HepG2 (cell line): Measurements from ENCODE around the gene LY6G5B. TPM values are rescaled to one million over a fixed set of nuclear protein-coding genes. Genes with fewer than 3 reads are reported as not detected.
A peak's percentile ranks its signal among the peaks of the same experiment; 100 is the strongest.

Experiments
- ATAC-seq: fragments of 200-7000 bp; cut with Tn5 transposase; 3 replicates; pipeline ENCODE4 v1.9.1; 2020; ENCODE audit warnings: mild to moderate bottlenecking, moderate library complexity
- BruUV-seq: library from RNA; stranded (reverse); fragments of 400-500 nt; replicated peaks from 2 replicates; lab custom pipeline; 2021; lab: Mats Ljungman, UMichigan
- CTCF ChIA-PET: fragments of 300-600 bp; formaldehyde crosslinking; extraction: SDS; loops from one replicate; lab custom pipeline; 2021; ENCODE audit warnings: low total read pairs, inconsistent platforms, low intra/inter-chr PET ratio; lab: Yijun Ruan, JAX
- POLR2A ChIA-PET: fragments of 350-600 bp; sonication (Branson Sonifier 250); formaldehyde crosslinking; loops from one replicate; lab custom pipeline; 2020; ENCODE audit warnings: antibody characterized with exemption, inconsistent platforms; lab: Yijun Ruan, JAX
- DNase-seq: peaks from one replicate; pipeline ENCODE4 v3.0.0-alpha.2; 2015; ENCODE audit warnings: low spot score
- FAIRE-seq: peaks from 3 replicates; lab custom pipeline; 2011; peaks lifted over from hg19 to GRCh38; lab: Jason Lieb, UNC
- H2AFZ ChIP-seq: one replicate; pipeline ENCODE4 v1.6.1; 2011; ENCODE audit warnings: low read length, inconsistent platforms
- H3K27ac ChIP-seq: fragments of 300-600 bp; 3 replicates; pipeline ENCODE4 v1.8.0; 2011; ENCODE audit warnings: mixed run types, mild to moderate bottlenecking, mixed read lengths, low read length, inconsistent platforms; ENCODE audit not compliant: insufficient read depth; ENCODE audit errors: extremely low read length
- H3K27me3 ChIP-seq, 2 experiments: fragments of 200-600 bp in 1 of 2; 2 replicates in 1 of 2; 3 replicates in 1 of 2; pipeline versions ENCODE4 v1.6.0 to v1.8.0; 2011; ENCODE audit warnings: low read length in 2 of 2, mild to moderate bottlenecking in 2 of 2, moderate library complexity in 2 of 2, inconsistent platforms in 1 of 2; ENCODE audit not compliant: insufficient read depth in 2 of 2, control insufficient read depth in 1 of 2
- H3K36me3 ChIP-seq, 2 experiments: fragments of 200-600 bp in 1 of 2; replicated peaks in 1 of 2; 2 replicates in 1 of 2; 3 replicates in 1 of 2; pipeline versions ENCODE4 v1.5.1 to v1.8.0; 2011; ENCODE audit warnings: low read length in 2 of 2, inconsistent platforms in 1 of 2; ENCODE audit not compliant: insufficient read depth in 2 of 2, control insufficient read depth in 1 of 2
- H3K4me1 ChIP-seq: 2 replicates; pipeline ENCODE4 v1.5.1; 2012; ENCODE audit warnings: low read length, inconsistent platforms; ENCODE audit not compliant: insufficient read depth
- H3K4me2 ChIP-seq: 2 replicates; pipeline ENCODE4 v1.6.0; 2011; ENCODE audit warnings: low read depth, low read length, inconsistent platforms
- H3K4me3 ChIP-seq, 3 experiments: fragments of 200-600 bp in 1 of 3; sonication (generic), shearing (Covaris generic) in 1 of 3; replicated peaks in 1 of 3; 2 replicates each; pipeline ENCODE4 v1.5.1; 2011 to 2016; ENCODE audit warnings: low read length in 3 of 3, inconsistent platforms in 2 of 3, low read depth in 2 of 3, mild to moderate bottlenecking in 2 of 3, control low read depth in 1 of 3, mixed read lengths in 1 of 3; ENCODE audit not compliant: insufficient read depth in 1 of 3
- H3K79me2 ChIP-seq: one replicate; pipeline ENCODE4 v1.6.1; 2011; ENCODE audit warnings: low read length, inconsistent platforms; ENCODE audit not compliant: insufficient read depth
- H3K9ac ChIP-seq: 2 replicates; pipeline ENCODE4 v1.6.0; 2011; ENCODE audit warnings: mild to moderate bottlenecking, low read depth, low read length, inconsistent platforms; ENCODE audit not compliant: insufficient read depth
- H3K9me3 ChIP-seq: 2 replicates; pipeline ENCODE4 v1.5.1; 2012; ENCODE audit warnings: mild to moderate bottlenecking, low read length
- H4K20me1 ChIP-seq: 2 replicates; pipeline ENCODE4 v1.6.0; 2011; ENCODE audit warnings: inconsistent platforms, mild to moderate bottlenecking, low read length, moderate library complexity; ENCODE audit not compliant: insufficient read depth
- CREB1 ChIP-seq, 2 experiments: fragments of 450-650 bp in 1 of 2; IDR thresholded peaks; 2 replicates each; pipeline ENCODE4 v1.6.1; 2016 to 2017; ENCODE audit warnings: control low read depth in 1 of 2, mild to moderate bottlenecking in 1 of 2, missing compliant biosample characterization in 1 of 2, missing genetic modification characterization in 1 of 2
- MYNN ChIP-seq: sonication (generic); formaldehyde crosslinking; IDR thresholded peaks from 2 replicates; pipeline ENCODE4 v1.4.0; 2020; ENCODE audit warnings: mild to moderate bottlenecking, low read depth, missing genetic modification reagents
- NCOA1 ChIP-seq: sonication (generic); formaldehyde crosslinking; IDR thresholded peaks from 2 replicates; pipeline ENCODE4 v1.9.0; 2021; ENCODE audit warnings: missing genetic modification reagents
- POLR2AphosphoS5 ChIP-seq: IDR thresholded peaks from 2 replicates; pipeline ENCODE4 v1.6.1; 2012; ENCODE audit warnings: low read depth, low read length
- PRMT3 ChIP-seq: sonication (generic); formaldehyde crosslinking; IDR thresholded peaks from 2 replicates; pipeline ENCODE4 v1.8.1; 2022; ENCODE audit warnings: low read depth, mild to moderate bottlenecking, moderate library complexity, missing genetic modification reagents, borderline replicate concordance
- PTBP1 ChIP-seq: fragments of 200-400 bp; formaldehyde crosslinking; IDR thresholded peaks from 2 replicates; pipeline ENCODE4 v1.6.1; 2018; ENCODE audit warnings: low read length, low read depth; ENCODE audit not compliant: poor library complexity, severe bottlenecking
- RBFOX2 ChIP-seq: fragments of 200-400 bp; formaldehyde crosslinking; IDR thresholded peaks from 2 replicates; pipeline ENCODE4 v1.6.1; 2017; ENCODE audit warnings: low read depth, mild to moderate bottlenecking, low read length
- SAP130 ChIP-seq: IDR thresholded peaks from 2 replicates; pipeline ENCODE4 v1.6.1; 2016; ENCODE audit warnings: low read depth
- SOX13 ChIP-seq, 3 experiments: fragments of 450-650 bp in 1 of 3; sonication (generic) in 1 of 3; formaldehyde crosslinking in 1 of 3; IDR thresholded peaks in 2 of 3; conservative IDR thresholded peaks in 1 of 3; 2 replicates each; pipeline versions ENCODE4 v1.5.0 to v1.6.1; 2016 to 2020; ENCODE audit warnings: antibody characterized with exemption in 1 of 3, mild to moderate bottlenecking in 1 of 3, missing compliant biosample characterization in 1 of 3, missing genetic modification reagents in 1 of 3, moderate library complexity in 1 of 3
- ZBTB21 ChIP-seq: sonication (generic); formaldehyde crosslinking; IDR thresholded peaks from 2 replicates; pipeline ENCODE4 v1.4.0; 2020; ENCODE audit warnings: missing genetic modification reagents
- ZFP36 ChIP-seq: fragments of 150-350 bp; IDR thresholded peaks from 2 replicates; pipeline ENCODE4 v1.6.1; 2018; ENCODE audit warnings: borderline replicate concordance, low read length, low read depth; ENCODE audit not compliant: partially characterized antibody
- ZNF333 ChIP-seq: sonication (generic); formaldehyde crosslinking; IDR thresholded peaks from 2 replicates; pipeline ENCODE4 v1.4.0; 2020; ENCODE audit warnings: mild to moderate bottlenecking, missing genetic modification reagents, borderline replicate concordance
- ZNF431 ChIP-seq: sonication (generic); formaldehyde crosslinking; IDR thresholded peaks from 2 replicates; pipeline ENCODE4 v1.9.0; 2022; ENCODE audit warnings: missing genetic modification reagents, low read depth, mild to moderate bottlenecking, borderline replicate concordance
- ZNF652 ChIP-seq: IDR thresholded peaks from 2 replicates; pipeline ENCODE4 v1.6.1; 2016; ENCODE audit warnings: low read depth, borderline replicate concordance
- ZSCAN20 ChIP-seq: sonication (generic); formaldehyde crosslinking; IDR thresholded peaks from 2 replicates; pipeline ENCODE4 v1.4.0; 2020; ENCODE audit warnings: missing genetic modification reagents, mild to moderate bottlenecking, borderline replicate concordance
- WGBS: methylation state at CpG from one replicate; pipeline ENCODE4 v1.1.6; 2017; ENCODE audit warnings: low lambda C conversion rate; 5-methylcytosine and 5-hydroxymethylcytosine counted together
- in situ Hi-C: cut with HindIII; loops from 2 replicates; pipeline ENCODE4 v1.10.0; 2017; ENCODE audit warnings: low pct_unique_long_range_greater_than_20kb; ENCODE audit not compliant: extremely low pct_ligation_motif_present
- intact Hi-C: fragments of 100-400 bp; cut with micrococcal nuclease; formaldehyde crosslinking; loops from one replicate; pipeline ENCODE4 v1.10.0; 2022; ENCODE audit not compliant: unreplicated experiment
- polyA plus RNA-seq, 8 experiments: library from polyadenylated mRNA; depleted of rRNA in 3 of 8; stranded (reverse) in 7 of 8; unstranded in 1 of 8; fragments of >200 nt; fragmentation: Illumina TruSeq in 4 of 8; extraction: Trizol in 4 of 8; gene quantifications; 2 replicates each; pipeline versions ENCODE4 v1.2.1 to v1.2.3, GENCODE V29; 2011 to 2016; ENCODE audit warnings: low read depth in 4 of 8, missing spikeins in 1 of 8, mixed read lengths in 1 of 8; ENCODE audit not compliant: insufficient read depth in 1 of 8
- total RNA-seq, 5 experiments: library from RNA; depleted of rRNA; stranded (reverse); fragments of >200 nt; fragmentation: Illumina TruSeq; extraction: Trizol; gene quantifications; 2 replicates each; pipeline ENCODE4 v1.2.3, GENCODE V29; 2016; ENCODE audit warnings: low read depth in 1 of 5
- TF ChIP-seq, protein P1 (sequence below): sonication (generic); formaldehyde crosslinking; IDR thresholded peaks from 2 replicates; pipeline ENCODE4 v1.5.1; 2020; ENCODE audit warnings: mild to moderate bottlenecking, moderate library complexity, missing genetic modification reagents
- TF ChIP-seq, protein P2 (sequence below): sonication (generic); formaldehyde crosslinking; conservative IDR thresholded peaks from 2 replicates; pipeline ENCODE4 v1.4.0; 2020; ENCODE audit warnings: mild to moderate bottlenecking, missing genetic modification reagents, moderate library complexity

Gene LY6G5B
- total and polyA plus RNA-seq, 2 of the 13 experiments (the other 11 are each of a cell fraction or from before 2014, with no cell fraction given), result 7.8 to 15.7 TPM

DNA sequence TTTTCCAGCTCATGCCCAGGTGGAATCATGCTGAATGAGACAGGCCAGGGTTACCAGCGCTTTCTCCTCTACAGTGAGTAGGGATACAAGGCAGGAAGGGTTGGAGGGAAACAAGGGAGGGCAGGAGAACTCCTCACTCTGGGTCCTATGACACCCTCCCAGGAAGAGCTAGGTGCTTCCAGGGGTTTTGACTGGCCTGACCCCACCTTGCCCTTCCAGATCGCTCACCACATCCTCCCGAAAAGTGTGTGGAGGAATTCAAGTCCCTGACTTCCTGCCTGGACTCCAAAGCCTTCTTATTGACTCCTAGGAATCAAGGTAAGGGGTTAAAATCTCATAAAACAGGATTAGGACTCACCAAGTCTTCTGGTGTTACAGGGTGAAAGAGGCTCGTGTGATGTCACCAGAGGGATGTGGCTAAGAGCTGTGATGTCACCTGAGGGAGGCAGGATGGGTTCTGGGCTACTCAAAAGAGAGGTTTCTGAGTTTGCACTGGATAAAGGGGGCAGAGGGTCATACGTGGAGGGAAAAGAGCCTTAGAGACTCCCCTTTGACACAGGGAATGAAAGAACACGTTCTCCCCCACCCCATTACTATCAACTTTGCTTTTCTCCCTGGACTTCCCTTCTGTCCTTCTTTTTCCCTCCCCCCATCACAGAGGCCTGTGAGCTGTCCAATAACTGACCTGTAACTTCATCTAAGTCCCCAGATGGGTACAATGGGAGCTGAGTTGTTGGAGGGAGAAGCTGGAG is 12.2 kb upstream of the LY6G5B start:
- no peak for DNase-seq
- ATAC-seq, result no peak
- 69% methylated on average over 6 of the region's 6 CpGs for whole genome bisulfite sequencing
- intact Hi-C loops (loop anchor here (10.0 kb wide), 1 partner anchor 113 kb away; the partner anchor contains the start of genes ATP6V1G2, DDX39B and NFKBIL1), in situ Hi-C loops (no loop called here)
- Histone ChIP-seq H4K20me1 (peaks cover 19% of the 10 kb centered on the region; the same call in 1 of the 2 replicates), H3K4me3 (peak overlapping the region; percentile 56 to 78 (median 72)), H3K27ac (peak overlapping the region; percentile 59), H3K4me2 (peak overlapping the region; percentile 100), H3K27me3 (no peaks in the 10 kb centered on the region; a peak in 2 of 5 replicates), H3K4me1 (peaks cover 89% of the 10 kb centered on the region), H3K9me3 (no peaks in the 10 kb centered on the region), H2AFZ (no peak overlapping the region), H3K9ac (peak overlapping the region; percentile 72), H3K36me3 (peaks cover 10 to 20% of the 10 kb centered on the region in 2 experiments), H3K79me2 (peaks cover 56% of the 10 kb centered on the region)
- FAIRE-seq, result no peak
- POLR2A ChIA-PET, result interaction anchor here (1.0 to 8.0 kb wide), 14 partner anchors 6 to 208 kb away, joined by 3 to 438 read pairs (median 3); partner anchors contain the start of genes AIF1, ATP6V1G2, C6orf47 and CSNK2B
- CTCF ChIA-PET, result no interaction called here
- no TSS peak for BruUV-seq
- TF ChIP-seq NCOA1 (CRISPR knock-in tag), result no peak
- TF ChIP-seq PRMT3, result no peak
- no peak for TF ChIP-seq SOX13 (IDR thresholded peaks at IDR 0.05)
- no peak for TF ChIP-seq SOX13 (CRISPR knock-in tag; conservative IDR thresholded peaks at IDR 0.05 in 1 of 2, IDR thresholded peaks at IDR 0.05 in 1 of 2)
- TF ChIP-seq, protein P1, sequence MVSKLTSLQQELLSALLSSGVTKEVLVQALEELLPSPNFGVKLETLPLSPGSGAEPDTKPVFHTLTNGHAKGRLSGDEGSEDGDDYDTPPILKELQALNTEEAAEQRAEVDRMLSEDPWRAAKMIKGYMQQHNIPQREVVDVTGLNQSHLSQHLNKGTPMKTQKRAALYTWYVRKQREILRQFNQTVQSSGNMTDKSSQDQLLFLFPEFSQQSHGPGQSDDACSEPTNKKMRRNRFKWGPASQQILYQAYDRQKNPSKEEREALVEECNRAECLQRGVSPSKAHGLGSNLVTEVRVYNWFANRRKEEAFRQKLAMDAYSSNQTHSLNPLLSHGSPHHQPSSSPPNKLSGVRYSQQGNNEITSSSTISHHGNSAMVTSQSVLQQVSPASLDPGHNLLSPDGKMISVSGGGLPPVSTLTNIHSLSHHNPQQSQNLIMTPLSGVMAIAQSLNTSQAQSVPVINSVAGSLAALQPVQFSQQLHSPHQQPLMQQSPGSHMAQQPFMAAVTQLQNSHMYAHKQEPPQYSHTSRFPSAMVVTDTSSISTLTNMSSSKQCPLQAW, result peak; percentile 58; the same call in 1 of the 2 replicates
- no peak for TF ChIP-seq PTBP1
- peak; percentile 54 for TF ChIP-seq RBFOX2
- TF ChIP-seq CREB1 (IDR thresholded peaks at IDR 0.05), result peak; percentile 85
- TF ChIP-seq CREB1 (CRISPR knock-in tag; IDR thresholded peaks at IDR 0.05), result no peak
- TF ChIP-seq ZNF652 (CRISPR knock-in tag), result 0 out of 2 replicates have a peak, but pooled peaks have one; percentile 24
- TF ChIP-seq SAP130 (CRISPR knock-in tag), result 0 out of 2 replicates have a peak, but pooled peaks have one; percentile 4
- no peak for TF ChIP-seq ZNF431 (CRISPR knock-in tag)
- TF ChIP-seq ZFP36, result no peak
- 0 out of 2 replicates have a peak, but pooled peaks have one; percentile 65 for TF ChIP-seq MYNN
- no peak for TF ChIP-seq ZSCAN20
- TF ChIP-seq POLR2AphosphoS5, result 0 out of 2 replicates have a peak, but pooled peaks have one; percentile 25
- TF ChIP-seq, protein P2, sequence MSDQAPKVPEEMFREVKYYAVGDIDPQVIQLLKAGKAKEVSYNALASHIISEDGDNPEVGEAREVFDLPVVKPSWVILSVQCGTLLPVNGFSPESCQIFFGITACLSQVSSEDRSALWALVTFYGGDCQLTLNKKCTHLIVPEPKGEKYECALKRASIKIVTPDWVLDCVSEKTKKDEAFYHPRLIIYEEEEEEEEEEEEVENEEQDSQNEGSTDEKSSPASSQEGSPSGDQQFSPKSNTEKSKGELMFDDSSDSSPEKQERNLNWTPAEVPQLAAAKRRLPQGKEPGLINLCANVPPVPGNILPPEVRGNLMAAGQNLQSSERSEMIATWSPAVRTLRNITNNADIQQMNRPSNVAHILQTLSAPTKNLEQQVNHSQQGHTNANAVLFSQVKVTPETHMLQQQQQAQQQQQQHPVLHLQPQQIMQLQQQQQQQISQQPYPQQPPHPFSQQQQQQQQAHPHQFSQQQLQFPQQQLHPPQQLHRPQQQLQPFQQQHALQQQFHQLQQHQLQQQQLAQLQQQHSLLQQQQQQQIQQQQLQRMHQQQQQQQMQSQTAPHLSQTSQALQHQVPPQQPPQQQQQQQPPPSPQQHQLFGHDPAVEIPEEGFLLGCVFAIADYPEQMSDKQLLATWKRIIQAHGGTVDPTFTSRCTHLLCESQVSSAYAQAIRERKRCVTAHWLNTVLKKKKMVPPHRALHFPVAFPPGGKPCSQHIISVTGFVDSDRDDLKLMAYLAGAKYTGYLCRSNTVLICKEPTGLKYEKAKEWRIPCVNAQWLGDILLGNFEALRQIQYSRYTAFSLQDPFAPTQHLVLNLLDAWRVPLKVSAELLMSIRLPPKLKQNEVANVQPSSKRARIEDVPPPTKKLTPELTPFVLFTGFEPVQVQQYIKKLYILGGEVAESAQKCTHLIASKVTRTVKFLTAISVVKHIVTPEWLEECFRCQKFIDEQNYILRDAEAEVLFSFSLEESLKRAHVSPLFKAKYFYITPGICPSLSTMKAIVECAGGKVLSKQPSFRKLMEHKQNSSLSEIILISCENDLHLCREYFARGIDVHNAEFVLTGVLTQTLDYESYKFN, result no peak
- peak; percentile 68 for TF ChIP-seq ZBTB21 (CRISPR knock-in tag)
- no peak for TF ChIP-seq ZNF333 (CRISPR knock-in tag)
